ENCODE data around the gene THTPA. TPM values are rescaled to one million over a fixed set of nuclear protein-coding genes. Genes with fewer than 3 reads are reported as not detected.

Gene THTPA
- total and polyA plus RNA-seq, 9 of the 15 experiments (the other 6 are each of a cell fraction or from before 2014, with no cell fraction given) = 2.4 to 8.7 (median 5.2) TPM

DNA sequence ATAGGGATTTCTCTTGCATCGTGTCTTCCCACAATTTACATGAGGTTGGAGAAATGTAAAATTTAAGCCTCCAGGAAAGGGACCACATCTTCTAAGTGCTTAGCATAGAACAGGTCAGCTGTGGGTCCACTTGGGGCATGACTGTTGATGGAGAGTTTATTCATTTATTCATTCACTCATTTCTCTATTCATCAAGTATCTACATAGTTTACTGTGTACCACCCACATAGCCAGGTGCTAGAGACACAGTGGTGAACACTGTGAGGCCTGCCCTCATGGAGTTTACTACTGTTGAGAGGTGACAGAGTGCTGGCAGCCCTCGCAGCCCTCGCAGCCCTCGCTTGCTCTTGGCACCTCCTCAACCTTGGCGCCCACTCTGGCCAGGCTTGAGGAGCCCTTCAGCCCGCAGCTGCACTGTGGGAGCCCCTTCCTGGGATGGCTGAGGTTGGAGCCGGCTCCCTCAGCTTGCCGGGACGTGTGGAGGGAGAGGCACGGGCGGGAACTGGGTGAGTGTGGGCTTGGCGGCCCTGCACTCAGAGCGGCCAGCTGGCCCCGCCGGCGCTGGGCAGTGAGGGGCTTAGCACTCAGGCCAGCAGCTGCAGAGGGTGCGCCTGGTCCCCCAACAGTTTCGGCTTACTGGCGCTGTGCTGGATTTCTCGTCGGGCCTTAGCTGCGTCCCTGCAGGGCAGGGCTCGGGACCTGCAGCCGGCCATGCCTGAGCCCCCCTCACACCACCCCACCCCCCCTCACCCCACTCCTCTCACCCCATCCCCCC lies 24.3 kb downstream of the THTPA start:
- no peaks in the 10 kb centered on the region for H4K20me1 ChIP-seq (replicated peaks; ENCODE audit: control insufficient read depth, insufficient read depth, low read length)
- H3K36me3 ChIP-seq (ENCODE audit: control insufficient read depth, insufficient read depth, low read length) = no peaks in the 10 kb centered on the region
- H3K9me3 ChIP-seq (replicated peaks; ENCODE audit: control insufficient read depth, insufficient read depth, low read depth, low read length) = no peaks in the 10 kb centered on the region
- H3K79me2 ChIP-seq (ENCODE audit: control insufficient read depth, insufficient read depth, low read length) = no peaks in the 10 kb centered on the region
- TF ChIP-seq PCBP1 (IDR thresholded peaks at IDR 0.05; ENCODE audit: low read depth, low read length, poor library complexity, severe bottlenecking) = peak; percentile 44
- TF ChIP-seq ZKSCAN3 (CRISPR knock-in tag; IDR thresholded peaks at IDR 0.05) = no peak
- no peak overlapping the region for H3K27ac ChIP-seq (ENCODE audit: extremely low read depth, low read depth, low read length)
- intact Hi-C loops (cut with micrococcal nuclease) = loop anchor here (10.0 kb wide), 1 partner anchor 134 kb away; no protein-coding TSS in a partner anchor
- 27% methylated on average over 9 of the region's 24 CpGs for WGBS (ENCODE audit: insufficient coverage, low coverage, missing lambda C conversion rate)
- ATAC-seq = no peak
- in situ Hi-C loops (cut with MboI) = no loop called here
- H2AFZ ChIP-seq (ENCODE audit: low read depth, low read length) = no peak overlapping the region
- no peaks in the 10 kb centered on the region for H3K27me3 ChIP-seq (ENCODE audit: control insufficient read depth in 2 of 2, insufficient read depth in 2 of 2, low read length in 2 of 2)
- no TSS peak for BruUV-seq (replicated peaks)
- DNase-seq (ENCODE audit: extremely low read depth in 1 of 4, low spot score in 3 of 4) = no peak
- POLR2A ChIA-PET = interaction anchor here (0.7 kb wide), 1 partner anchor 511 kb away, joined by 3 read pairs; no protein-coding TSS in a partner anchor
- no peak overlapping the region for H3K9ac ChIP-seq (ENCODE audit: insufficient read depth in 1 of 2, low read depth in 2 of 2, low read length in 2 of 2)
- H3K4me2 ChIP-seq (ENCODE audit: insufficient read depth, low read length) = no peak overlapping the region
- no peaks in the 10 kb centered on the region for H3K9me1 ChIP-seq (ENCODE audit: control insufficient read depth, insufficient read depth, low read length)
- peaks cover 0 to 7% of the 10 kb centered on the region in 2 experiments; a peak in 3 of 5 replicates for H3K4me1 ChIP-seq (replicated peaks in 1 of 2; ENCODE audit: control insufficient read depth in 2 of 2, insufficient read depth in 2 of 2, low read length in 2 of 2)
- no peak overlapping the region for H3K4me3 ChIP-seq
- CTCF ChIA-PET (ENCODE audit: low intra/inter-chr PET ratio) = no interaction called here
- FAIRE-seq = no peak

- in situ Hi-C loops (cut with MboI) = no loop called here
- CTCF ChIA-PET (ENCODE audit: low intra/inter-chr PET ratio) = no interaction called here
- Histone ChIP-seq H3K9me1 (ENCODE audit: control insufficient read depth, insufficient read depth, low read length) (no peaks in the 10 kb centered on the region), H4K20me1 (replicated peaks; ENCODE audit: control insufficient read depth, insufficient read depth, low read length) (no peaks in the 10 kb centered on the region), H3K9me3 (replicated peaks; ENCODE audit: control insufficient read depth, insufficient read depth, low read depth, low read length) (no peaks in the 10 kb centered on the region), H3K27ac (ENCODE audit: extremely low read depth, low read depth, low read length) (no peak overlapping the region), H3K79me2 (ENCODE audit: control insufficient read depth, insufficient read depth, low read length) (no peaks in the 10 kb centered on the region), H3K4me1 (replicated peaks in 1 of 2; ENCODE audit: control insufficient read depth in 2 of 2, insufficient read depth in 2 of 2, low read length in 2 of 2) (peaks cover 0 to 7% of the 10 kb centered on the region in 2 experiments; a peak in 3 of 5 replicates), H3K27me3 (ENCODE audit: control insufficient read depth in 2 of 2, insufficient read depth in 2 of 2, low read length in 2 of 2) (no peaks in the 10 kb centered on the region), H3K4me3 (no peak overlapping the region), H3K36me3 (ENCODE audit: control insufficient read depth, insufficient read depth, low read length) (no peaks in the 10 kb centered on the region), H2AFZ (ENCODE audit: low read depth, low read length) (no peak overlapping the region), H3K9ac (ENCODE audit: insufficient read depth in 1 of 2, low read depth in 2 of 2, low read length in 2 of 2) (no peak overlapping the region), H3K4me2 (ENCODE audit: insufficient read depth, low read length) (no peak overlapping the region)
- no TSS peak for BruUV-seq (replicated peaks)
- POLR2A ChIA-PET = interaction anchor here (0.7 kb wide), 1 partner anchor 512 kb away, joined by 3 read pairs; no protein-coding TSS in a partner anchor
- 80% methylated on average over 1 of the region's 8 CpGs for WGBS (ENCODE audit: insufficient coverage, low coverage, missing lambda C conversion rate)
- DNase-seq (ENCODE audit: extremely low read depth in 1 of 4, low spot score in 3 of 4) = no peak
- intact Hi-C loops (cut with micrococcal nuclease) = loop anchor here (10.0 kb wide), 1 partner anchor 134 kb away; no protein-coding TSS in a partner anchor
- ATAC-seq = no peak
- FAIRE-seq = no peak
- TF ChIP-seq USF2 (CRISPR knock-in tag; IDR thresholded peaks at IDR 0.05) (no peak), GATA2 (CRISPR knock-in tag; IDR thresholded peaks at IDR 0.05) (no peak), ZBTB7A (IDR thresholded peaks at IDR 0.05; ENCODE audit: borderline replicate concordance, control insufficient read depth, low read depth, low read length) (no peak), ZNF449 (CRISPR knock-in tag; IDR thresholded peaks at IDR 0.05) (no peak), JUNB (CRISPR knock-in tag; conservative IDR thresholded peaks at IDR 0.05) (no peak), HDAC2 (IDR thresholded peaks at IDR 0.05) (no peak), MYNN (IDR thresholded peaks at IDR 0.05) (no peak), MYNN (CRISPR knock-in tag; IDR thresholded peaks at IDR 0.05) (no peak), SMARCA4 (IDR thresholded peaks at IDR 0.05) (no peak), CREB1 (IDR thresholded peaks at IDR 0.05) (no peak), CREB1 (CRISPR knock-in tag; IDR thresholded peaks at IDR 0.05) (no peak), ZNF12 (CRISPR knock-in tag; IDR thresholded peaks at IDR 0.05) (no peak), ETV5 (CRISPR knock-in tag; IDR thresholded peaks at IDR 0.05; ENCODE audit: low read depth) (no peak)
These were observed 24.8 kb downstream of the THTPA start for GRCh38 chr14:23580948-23581281.
